ENCODE measurements around the gene PTPRU.

The PTPRU gene

GRCh38 chr1:29349871-29350491 lies 113.7 kb downstream of the PTPRU start:
- Histone ChIP-seq H3K9me3 (ENCODE audit: control insufficient read depth, low read length) (peaks cover 8% of the 10 kb centered on the region), H3K4me1 (ENCODE audit: control insufficient read depth, insufficient read depth, low read length) (no peaks in the 10 kb centered on the region), H3K27me3 (replicated peaks; ENCODE audit: control insufficient read depth, insufficient read depth, low read length) (peaks cover 52% of the 10 kb centered on the region), H3K36me3 (ENCODE audit: control insufficient read depth, insufficient read depth, low read length, severe bottlenecking) (no peaks in the 10 kb centered on the region), H3K4me3 (ENCODE audit: low read length) (no peak overlapping the region), H3K9ac (ENCODE audit: low read length) (no peak overlapping the region)
- DNase-seq (ENCODE audit: low read depth): no peak

GRCh38 chr1:29352719-29353420 lies 116.5 kb downstream of the PTPRU start:
- Histone ChIP-seq H3K36me3 (ENCODE audit: control insufficient read depth, insufficient read depth, low read length, severe bottlenecking) (no peaks in the 10 kb centered on the region), H3K9me3 (ENCODE audit: control insufficient read depth, low read length) (peaks cover 8% of the 10 kb centered on the region), H3K27me3 (replicated peaks; ENCODE audit: control insufficient read depth, insufficient read depth, low read length) (peaks cover 60% of the 10 kb centered on the region), H3K4me3 (ENCODE audit: low read length) (no peak overlapping the region), H3K9ac (ENCODE audit: low read length) (no peak overlapping the region), H3K4me1 (ENCODE audit: control insufficient read depth, insufficient read depth, low read length) (no peaks in the 10 kb centered on the region)
- DNase-seq (ENCODE audit: low read depth): no peak

- Histone ChIP-seq H3K27me3 (replicated peaks; ENCODE audit: control insufficient read depth, insufficient read depth, low read length) (peaks cover 53% of the 10 kb centered on the region), H3K4me3 (ENCODE audit: low read length) (no peak overlapping the region)
These were observed 118.3 kb downstream of the PTPRU start for GRCh38 chr1:29354511-29355098.

GRCh38 chr1:29355375-29355774 lies 119.1 kb downstream of the PTPRU start:
- no peaks in the 10 kb centered on the region for H3K36me3 ChIP-seq (ENCODE audit: control insufficient read depth, insufficient read depth, low read length, severe bottlenecking)
- no peak for DNase-seq (ENCODE audit: low read depth)
- H3K4me3 ChIP-seq (ENCODE audit: low read length): no peak overlapping the region
- H3K27me3 ChIP-seq (replicated peaks; ENCODE audit: control insufficient read depth, insufficient read depth, low read length): peaks cover 46% of the 10 kb centered on the region
- H3K4me1 ChIP-seq (ENCODE audit: control insufficient read depth, insufficient read depth, low read length): peaks cover 4% of the 10 kb centered on the region
- H3K9ac ChIP-seq (ENCODE audit: low read length): no peak overlapping the region
- peaks cover 8% of the 10 kb centered on the region for H3K9me3 ChIP-seq (ENCODE audit: control insufficient read depth, low read length)

More at GRCh38 chr1:29354511-29355098, 118.3 kb downstream of the PTPRU start:
- DNase-seq (ENCODE audit: low read depth): no peak
- Histone ChIP-seq H3K9me3 (ENCODE audit: control insufficient read depth, low read length) (peaks cover 8% of the 10 kb centered on the region), H3K4me1 (ENCODE audit: control insufficient read depth, insufficient read depth, low read length) (peaks cover 4% of the 10 kb centered on the region), H3K9ac (ENCODE audit: low read length) (no peak overlapping the region), H3K36me3 (ENCODE audit: control insufficient read depth, insufficient read depth, low read length, severe bottlenecking) (no peaks in the 10 kb centered on the region)

- Histone ChIP-seq H3K27me3 (replicated peaks; ENCODE audit: control insufficient read depth, insufficient read depth, low read length) (peaks cover 47% of the 10 kb centered on the region), H3K9me3 (ENCODE audit: control insufficient read depth, low read length) (peaks cover 8% of the 10 kb centered on the region), H3K4me1 (ENCODE audit: control insufficient read depth, insufficient read depth, low read length) (peaks cover 4% of the 10 kb centered on the region), H3K36me3 (ENCODE audit: control insufficient read depth, insufficient read depth, low read length, severe bottlenecking) (no peaks in the 10 kb centered on the region), H3K9ac (ENCODE audit: low read length) (no peak overlapping the region), H3K4me3 (ENCODE audit: low read length) (no peak overlapping the region)
- no peak for DNase-seq (ENCODE audit: low read depth)
These were observed 120.3 kb downstream of the PTPRU start for GRCh38 chr1:29356663-29357062.

- Histone ChIP-seq H3K9me3 (ENCODE audit: control insufficient read depth, low read length) (peaks cover under 1% of the 10 kb centered on the region), H3K4me3 (ENCODE audit: low read length) (no peak overlapping the region), H3K27me3 (replicated peaks; ENCODE audit: control insufficient read depth, insufficient read depth, low read length) (peaks cover 43% of the 10 kb centered on the region), H3K9ac (ENCODE audit: low read length) (no peak overlapping the region), H3K4me1 (ENCODE audit: control insufficient read depth, insufficient read depth, low read length) (peaks cover 4% of the 10 kb centered on the region), H3K36me3 (ENCODE audit: control insufficient read depth, insufficient read depth, low read length, severe bottlenecking) (no peaks in the 10 kb centered on the region)
- no peak for DNase-seq (ENCODE audit: low read depth)
These were observed 121.1 kb downstream of the PTPRU start for GRCh38 chr1:29357452-29357851.

- Histone ChIP-seq H3K27me3 (replicated peaks; ENCODE audit: control insufficient read depth, insufficient read depth, low read length) (peaks cover 44% of the 10 kb centered on the region), H3K9ac (ENCODE audit: low read length) (no peak overlapping the region), H3K36me3 (ENCODE audit: control insufficient read depth, insufficient read depth, low read length, severe bottlenecking) (no peaks in the 10 kb centered on the region), H3K4me3 (ENCODE audit: low read length) (no peak overlapping the region), H3K4me1 (ENCODE audit: control insufficient read depth, insufficient read depth, low read length) (peaks cover 4% of the 10 kb centered on the region), H3K9me3 (ENCODE audit: control insufficient read depth, low read length) (no peaks in the 10 kb centered on the region)
- no peak for DNase-seq (ENCODE audit: low read depth)
These were observed 121.9 kb downstream of the PTPRU start for GRCh38 chr1:29358183-29358582.

GRCh38 chr1:29360768-29361167 lies 124.4 kb downstream of the PTPRU start:
- Histone ChIP-seq H3K36me3 (ENCODE audit: control insufficient read depth, insufficient read depth, low read length, severe bottlenecking) (no peaks in the 10 kb centered on the region), H3K9me3 (ENCODE audit: control insufficient read depth, low read length) (no peaks in the 10 kb centered on the region), H3K9ac (ENCODE audit: low read length) (no peak overlapping the region), H3K27me3 (replicated peaks; ENCODE audit: control insufficient read depth, insufficient read depth, low read length) (peaks cover 50% of the 10 kb centered on the region), H3K4me1 (ENCODE audit: control insufficient read depth, insufficient read depth, low read length) (peaks cover 4% of the 10 kb centered on the region), H3K4me3 (ENCODE audit: low read length) (no peak overlapping the region)
- no peak for DNase-seq (ENCODE audit: low read depth)

GRCh38 chr1:29361686-29362085 lies 125.4 kb downstream of the PTPRU start:
- Histone ChIP-seq H3K4me1 (ENCODE audit: control insufficient read depth, insufficient read depth, low read length) (peaks cover 4% of the 10 kb centered on the region), H3K27me3 (replicated peaks; ENCODE audit: control insufficient read depth, insufficient read depth, low read length) (peaks cover 54% of the 10 kb centered on the region), H3K9ac (ENCODE audit: low read length) (no peak overlapping the region), H3K36me3 (ENCODE audit: control insufficient read depth, insufficient read depth, low read length, severe bottlenecking) (no peaks in the 10 kb centered on the region), H3K4me3 (ENCODE audit: low read length) (no peak overlapping the region), H3K9me3 (ENCODE audit: control insufficient read depth, low read length) (no peaks in the 10 kb centered on the region)
- no peak for DNase-seq (ENCODE audit: low read depth)

GRCh38 chr1:29362116-29362515 lies 125.8 kb downstream of the PTPRU start:
- H3K4me3 ChIP-seq (ENCODE audit: low read length): no peak overlapping the region
- no peak for DNase-seq (ENCODE audit: low read depth)
- H3K9me3 ChIP-seq (ENCODE audit: control insufficient read depth, low read length): no peaks in the 10 kb centered on the region
- peaks cover 54% of the 10 kb centered on the region for H3K27me3 ChIP-seq (replicated peaks; ENCODE audit: control insufficient read depth, insufficient read depth, low read length)
- peaks cover 4% of the 10 kb centered on the region for H3K4me1 ChIP-seq (ENCODE audit: control insufficient read depth, insufficient read depth, low read length)
- no peaks in the 10 kb centered on the region for H3K36me3 ChIP-seq (ENCODE audit: control insufficient read depth, insufficient read depth, low read length, severe bottlenecking)
- H3K9ac ChIP-seq (ENCODE audit: low read length): no peak overlapping the region

- DNase-seq (ENCODE audit: low read depth): no peak
- peaks cover 53% of the 10 kb centered on the region for H3K27me3 ChIP-seq (replicated peaks; ENCODE audit: control insufficient read depth, insufficient read depth, low read length)
- H3K4me1 ChIP-seq (ENCODE audit: control insufficient read depth, insufficient read depth, low read length): peaks cover 4% of the 10 kb centered on the region
These were observed 126.4 kb downstream of the PTPRU start for GRCh38 chr1:29362764-29363163.

More at GRCh38 chr1:29362764-29363163, 126.4 kb downstream of the PTPRU start:
- H3K36me3 ChIP-seq (ENCODE audit: control insufficient read depth, insufficient read depth, low read length, severe bottlenecking): no peaks in the 10 kb centered on the region
- H3K9ac ChIP-seq (ENCODE audit: low read length): no peak overlapping the region
- H3K9me3 ChIP-seq (ENCODE audit: control insufficient read depth, low read length): no peaks in the 10 kb centered on the region
- H3K4me3 ChIP-seq (ENCODE audit: low read length): no peak overlapping the region

All from adipocyte (in vitro differentiated cells).